Endothelial cell of umbilical vein (primary cell): ENCODE data around the gene HECTD4. TPM values are rescaled to one million over a fixed set of nuclear protein-coding genes. Genes with fewer than 3 reads are reported as not detected.

Source experiments
- BruUV-seq: library from RNA; stranded (reverse); fragments of 400-500 nt; replicated peaks from 2 replicates; lab custom pipeline; 2021; lab: Mats Ljungman, UMichigan
- CTCF ChIA-PET: fragments of 300-600, 350-600 bp; sonication (Branson Sonifier 250); formaldehyde crosslinking; loops from one replicate; lab custom pipeline; 2021; ENCODE audit warnings: antibody characterized with exemption, inconsistent platforms; lab: Charles Lee
- POLR2A ChIA-PET: fragments of 300-600, 350-600 bp; sonication (Branson Sonifier 250); formaldehyde crosslinking; loops from one replicate; lab custom pipeline; 2021; ENCODE audit warnings: antibody characterized with exemption, inconsistent platforms; lab: Charles Lee
- DNase-seq: peaks from one replicate; pipeline ENCODE4 v3.0.0-alpha.2; 2011; ENCODE audit warnings: low read depth, low spot score
- FAIRE-seq: peaks from 2 replicates; lab custom pipeline; 2011; peaks lifted over from hg19 to GRCh38; lab: Jason Lieb, UNC
- H2AFZ ChIP-seq: 2 replicates; pipeline ENCODE4 v1.6.0; 2012; ENCODE audit warnings: low read depth, low read length, control low read depth, inconsistent platforms
- H3K27ac ChIP-seq: 2 replicates; pipeline ENCODE4 v1.5.1; 2011; ENCODE audit warnings: low read depth, mild to moderate bottlenecking, control low read depth, low read length, moderate library complexity; ENCODE audit not compliant: insufficient read depth
- H3K27me3 ChIP-seq, 2 experiments: 2 replicates each; pipeline versions ENCODE4 v1.6.0 to v1.6.1; 2011; ENCODE audit warnings: low read length in 2 of 2, mixed read lengths in 1 of 2; ENCODE audit not compliant: control insufficient read depth in 2 of 2, insufficient read depth in 2 of 2
- H3K36me3 ChIP-seq, 2 experiments: 2 replicates in 1 of 2; 3 replicates in 1 of 2; pipeline ENCODE4 v1.5.1; 2011; ENCODE audit warnings: low read length in 2 of 2, mild to moderate bottlenecking in 1 of 2, moderate library complexity in 1 of 2; ENCODE audit not compliant: control insufficient read depth in 2 of 2, insufficient read depth in 2 of 2; ENCODE audit errors: extremely low read depth in 1 of 2
- H3K4me1 ChIP-seq: 3 replicates; pipeline ENCODE4 v1.5.1; 2011; ENCODE audit warnings: mild to moderate bottlenecking, low read length; ENCODE audit not compliant: control insufficient read depth, insufficient read depth; ENCODE audit errors: extremely low read depth
- H3K4me2 ChIP-seq: 2 replicates; pipeline ENCODE4 v1.6.1; 2011; ENCODE audit warnings: low read length, control low read depth, mixed read lengths; ENCODE audit not compliant: insufficient read depth
- H3K4me3 ChIP-seq, 3 experiments: fragments of 200-600 bp in 1 of 3; sonication (generic), shearing (Covaris generic) in 1 of 3; replicated peaks in 1 of 3; 2 replicates each; pipeline ENCODE4 v1.5.1; 2011 to 2016; ENCODE audit warnings: control low read depth in 3 of 3, low read length in 3 of 3, mild to moderate bottlenecking in 2 of 3, inconsistent platforms in 1 of 3, low read depth in 1 of 3, moderate library complexity in 1 of 3; ENCODE audit not compliant: insufficient read depth in 1 of 3
- H3K79me2 ChIP-seq: 2 replicates; pipeline ENCODE4 v1.6.0; 2012; ENCODE audit warnings: low read length, inconsistent platforms; ENCODE audit not compliant: control insufficient read depth, insufficient read depth
- H3K9ac ChIP-seq: replicated peaks from 2 replicates; pipeline ENCODE3; 2011; ENCODE audit warnings: low read length, control low read depth; ENCODE audit not compliant: insufficient read depth; ENCODE audit errors: extremely low read depth
- H3K9me1 ChIP-seq: replicated peaks from 3 replicates; pipeline ENCODE4 v1.6.0; 2011; ENCODE audit warnings: mild to moderate bottlenecking, low read length; ENCODE audit not compliant: control insufficient read depth, insufficient read depth; ENCODE audit errors: extremely low read depth
- H3K9me3 ChIP-seq: replicated peaks from 2 replicates; pipeline ENCODE4 v1.5.1; 2012; ENCODE audit warnings: low read length, inconsistent platforms; ENCODE audit not compliant: control insufficient read depth, insufficient read depth
- H4K20me1 ChIP-seq: replicated peaks from 2 replicates; pipeline ENCODE3; 2011; ENCODE audit warnings: mild to moderate bottlenecking, low read length; ENCODE audit not compliant: control insufficient read depth, insufficient read depth; ENCODE audit errors: extremely low read depth
- CTCF ChIP-seq, 2 donors: IDR thresholded peaks; 1 replicate in 1 of 2; 2 replicates in 1 of 2; pipeline ENCODE4 v1.5.1; 2011; ENCODE audit warnings: low read length in 2 of 2, mild to moderate bottlenecking in 2 of 2, moderate library complexity in 2 of 2, control low read depth in 1 of 2, inconsistent platforms in 1 of 2, low read depth in 1 of 2; ENCODE audit not compliant: insufficient read depth in 1 of 2; ENCODE audit errors: extremely low read depth in 1 of 2
- EZH2 ChIP-seq: IDR thresholded peaks from 2 replicates; pipeline ENCODE4 v1.6.1; 2012; ENCODE audit warnings: borderline replicate concordance, low read depth, mild to moderate bottlenecking, moderate library complexity, low read length, inconsistent platforms; ENCODE audit not compliant: severe bottlenecking
- FOS ChIP-seq: IDR thresholded peaks from 2 replicates; pipeline ENCODE4 v1.6.1; 2011; ENCODE audit warnings: mild to moderate bottlenecking, low read length, moderate library complexity, borderline replicate concordance; ENCODE audit not compliant: insufficient read depth
- GATA2 ChIP-seq: IDR thresholded peaks from 2 replicates; pipeline ENCODE4 v1.7.0; 2011; ENCODE audit warnings: low read depth, mild to moderate bottlenecking, moderate library complexity, mixed read lengths, low read length; ENCODE audit not compliant: insufficient read length, insufficient read depth
- JUN ChIP-seq: IDR thresholded peaks from 2 replicates; pipeline ENCODE4 v1.6.1; 2011; ENCODE audit warnings: borderline replicate concordance, low read depth; ENCODE audit not compliant: insufficient read length, insufficient read depth
- MAX ChIP-seq: IDR thresholded peaks from 2 replicates; pipeline ENCODE4 v1.6.1; 2011; ENCODE audit not compliant: insufficient read depth, insufficient read length
- MYC ChIP-seq: IDR thresholded peaks from one replicate; pipeline ENCODE4 v1.6.1; 2011; ENCODE audit warnings: mild to moderate bottlenecking, low read depth, low read length
- POLR2A ChIP-seq: IDR thresholded peaks from 2 replicates; pipeline ENCODE4 v1.6.1; 2012; ENCODE audit warnings: low read depth, mild to moderate bottlenecking, control low read depth, low read length
- POLR2AphosphoS5 ChIP-seq: IDR thresholded peaks from 2 replicates; pipeline ENCODE4 v1.6.1; 2012; ENCODE audit warnings: low read depth, mild to moderate bottlenecking, control low read depth, low read length, moderate library complexity; ENCODE audit not compliant: insufficient read depth
- dilution Hi-C: fragments of 300-500 bp; cut with MboI; formaldehyde crosslinking; loops from one replicate; pipeline ENCODE4 v1.15.0; 2019; ENCODE audit warnings: low sequenced_read_pairs; ENCODE audit not compliant: extremely low pct_ligation_motif_present
- intact Hi-C: fragments of 100-400 bp; cut with micrococcal nuclease; formaldehyde crosslinking; loops from one replicate; pipeline ENCODE4 v1.10.0; 2022
- polyA plus RNA-seq, 4 experiments: library from polyadenylated mRNA; depleted of rRNA in 3 of 4; stranded (reverse) in 3 of 4; unstranded in 1 of 4; fragments of >200 nt; gene quantifications; 2 replicates each; pipeline versions ENCODE4 v1.2.1 to v1.2.3, GENCODE V29; 2011 to 2012; ENCODE audit warnings: missing spikeins in 1 of 4
- total RNA-seq: library from RNA; stranded (reverse); gene quantifications from 2 replicates; pipeline ENCODE4 v1.2.3, GENCODE V29; 2021

The HECTD4 gene
- total and polyA plus RNA-seq, 2 donors (not counting 3 experiments of a cell fraction or from before 2014, with no cell fraction given) = 9.7 to 47.7 TPM

- no peaks in the 10 kb centered on the region for H3K9me1 ChIP-seq
- H4K20me1 ChIP-seq = no peaks in the 10 kb centered on the region
- FAIRE-seq = no peak
- H3K27me3 ChIP-seq = no peaks in the 10 kb centered on the region
- dilution Hi-C loops (no loop called here), intact Hi-C loops (no loop called here)
- H3K79me2 ChIP-seq = no peaks in the 10 kb centered on the region
- no peak overlapping the region for H3K27ac ChIP-seq
- H3K9me3 ChIP-seq = no peaks in the 10 kb centered on the region
- peaks cover 2 to 24% of the 10 kb centered on the region in 2 experiments for H3K36me3 ChIP-seq
- H2AFZ ChIP-seq = no peak overlapping the region
- ChIA-PET CTCF (interaction anchor here (1.0 to 1.9 kb wide), 4 partner anchors 8 to 29 kb away, joined by 3 to 7 read pairs (median 4); no protein-coding TSS in a partner anchor), POLR2A (no interaction called here)
- no peak overlapping the region for H3K9ac ChIP-seq
- no peak overlapping the region for H3K4me3 ChIP-seq
- no peak for DNase-seq
- TF ChIP-seq MYC (no peak), MAX (no peak), CTCF (IDR thresholded peaks at IDR 0.05; ENCODE audit: extremely low read depth in 1 of 2, insufficient read depth in 1 of 2, low read depth in 1 of 2, low read length in 2 of 2) (no peak), POLR2AphosphoS5 (no peak), JUN (no peak), EZH2 (no peak), POLR2A (no peak), FOS (no peak), GATA2 (no peak)
- no peaks in the 10 kb centered on the region for H3K4me1 ChIP-seq
- H3K4me2 ChIP-seq = no peak overlapping the region
- BruUV-seq = no TSS peak
Measured at GRCh38 chr12:112207397-112207924, 174.8 kb downstream of the HECTD4 start.
